KOPT-K1 (cell line): ENCODE results near the gene CYP26C1.

Experiments used
- H3K27ac ChIP-seq: fragments of 200-600 bp; sonication (generic); 2 replicates; pipeline ENCODE4 v1.5.1; 2016; ENCODE audit warnings: antibody characterized with exemption, mild to moderate bottlenecking, low read depth, low read length; ENCODE audit not compliant: poor library complexity, severe bottlenecking
- H3K36me3 ChIP-seq: fragments of 200-600 bp; sonication (generic); 2 replicates; pipeline ENCODE4 v1.5.1; 2017; ENCODE audit warnings: antibody characterized with exemption, mild to moderate bottlenecking, low read length, moderate library complexity; ENCODE audit not compliant: insufficient read depth
- H3K9me3 ChIP-seq: fragments of 200-600 bp; sonication (generic); 2 replicates; pipeline ENCODE4 v1.5.1; 2017; ENCODE audit warnings: antibody characterized with exemption, low read length, mild to moderate bottlenecking; ENCODE audit not compliant: insufficient read depth, poor library complexity, severe bottlenecking

The CYP26C1 gene

DNA sequence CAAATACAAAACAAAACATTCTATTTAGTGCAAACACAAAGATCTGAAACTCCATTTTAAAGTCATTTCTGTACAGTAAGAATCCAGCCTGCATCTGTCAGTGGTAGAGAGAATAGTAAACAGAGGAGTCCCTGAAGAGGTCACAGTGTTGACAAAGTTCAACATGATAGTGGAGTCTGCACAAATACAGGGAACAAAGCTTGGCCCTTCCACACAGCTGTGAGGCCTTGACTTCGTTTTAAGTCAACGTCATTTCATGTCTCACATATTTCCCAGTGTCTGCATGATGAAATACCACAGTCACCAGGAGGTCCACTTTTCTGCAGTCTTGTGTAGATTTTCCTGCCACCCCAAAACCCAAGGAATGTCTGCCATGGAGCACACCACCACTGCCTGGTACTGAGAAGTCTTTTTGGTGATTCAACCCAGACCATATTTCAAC lies 46.1 kb downstream of the CYP26C1 start:
- Histone ChIP-seq H3K27ac (no peak overlapping the region), H3K9me3 (peaks cover 4% of the 10 kb centered on the region)

DNA sequence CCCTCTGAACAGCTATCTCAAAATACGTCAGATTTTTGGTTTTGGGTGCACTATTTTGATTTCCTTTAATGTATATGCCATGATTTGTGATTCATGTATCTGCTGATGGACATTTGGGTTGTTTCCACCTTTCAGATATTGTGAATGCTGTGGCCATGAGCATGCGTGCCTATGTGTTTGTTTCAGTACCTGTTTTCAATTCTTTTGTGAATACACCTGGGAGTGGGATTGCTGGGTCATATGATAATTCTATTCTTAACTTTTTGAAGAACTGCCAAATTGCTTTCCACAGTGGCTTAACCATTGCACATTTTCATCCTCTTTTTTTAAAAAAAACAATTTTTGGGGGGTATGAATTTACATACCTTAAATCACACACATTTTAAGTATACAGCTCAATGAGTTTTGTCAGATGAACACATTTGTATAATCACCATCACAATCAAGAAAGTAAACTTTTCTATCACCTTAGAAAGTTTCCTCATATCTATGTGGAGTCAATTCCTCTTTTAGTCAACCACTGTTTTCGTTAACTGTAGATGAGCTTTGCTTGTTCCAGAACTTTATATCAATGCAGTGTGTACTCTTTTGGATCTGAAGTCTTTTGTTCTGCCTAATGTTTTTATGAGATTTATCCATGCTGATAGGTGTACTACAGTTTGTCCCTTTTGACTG lies 50.0 kb downstream of the CYP26C1 start:
- Histone ChIP-seq H3K27ac (no peak overlapping the region), H3K9me3 (no peaks in the 10 kb centered on the region), H3K36me3 (no peaks in the 10 kb centered on the region)

More for the DNA sequence above, 46.1 kb downstream of the CYP26C1 start:
- no peaks in the 10 kb centered on the region for H3K36me3 ChIP-seq

DNA sequence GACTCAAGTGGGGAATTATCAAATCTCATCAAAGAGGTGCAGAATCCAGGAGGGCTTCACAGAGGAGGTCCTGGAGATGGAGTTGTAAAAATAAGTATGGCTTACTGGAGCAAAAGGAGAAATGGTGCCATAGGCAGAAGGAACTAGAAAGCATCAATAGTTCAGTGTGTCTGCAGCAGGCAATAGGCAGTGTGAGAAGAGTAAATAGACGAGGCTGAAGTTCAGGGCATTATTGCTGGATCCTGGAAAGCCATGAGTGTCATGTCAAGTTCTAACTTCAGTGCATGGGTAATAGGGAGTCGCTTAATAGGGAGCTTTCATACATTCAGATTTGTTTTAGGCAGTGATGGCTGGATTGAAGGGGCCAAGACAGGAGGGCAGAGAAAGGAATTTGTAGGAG lies 52.4 kb downstream of the CYP26C1 start:
- no peaks in the 10 kb centered on the region for H3K36me3 ChIP-seq
- H3K9me3 ChIP-seq = no peaks in the 10 kb centered on the region
- no peak overlapping the region for H3K27ac ChIP-seq

GRCh38 chr10:93115661-93116383 lies 55.2 kb downstream of the CYP26C1 start:
- H3K36me3 ChIP-seq = no peaks in the 10 kb centered on the region
- H3K9me3 ChIP-seq = no peaks in the 10 kb centered on the region
- peak overlapping the region; percentile 16 for H3K27ac ChIP-seq
